ENCODE data around the gene ANKRD10. TPM values are rescaled to one million over a fixed set of nuclear protein-coding genes. Genes with fewer than 3 reads are reported as not detected.

The ANKRD10 gene
- total RNA-seq, 4 donors from 2014 or later = 128 to 268 (median 235) TPM

- TF ChIP-seq POLR2A (IDR thresholded peaks at IDR 0.05) (no peak), CTCF (IDR thresholded peaks at IDR 0.05) (no peak)
- intact Hi-C loops (cut with DNase I; ENCODE audit: low total_unique reads) = no loop called here
- Histone ChIP-seq H3K27me3 (no peaks in the 10 kb centered on the region), H3K36me3 (no peaks in the 10 kb centered on the region), H3K9me3 (no peaks in the 10 kb centered on the region), H3K4me1 (no peaks in the 10 kb centered on the region), H3K4me3 (no peak overlapping the region), H3K27ac (no peak overlapping the region)
- no peak for DNase-seq
These were observed 85.4 kb downstream of the ANKRD10 start for GRCh38 chr13:110829486-110829885.

- Histone ChIP-seq H3K36me3 (no peaks in the 10 kb centered on the region), H3K4me3 (no peak overlapping the region), H3K27ac (no peak overlapping the region), H3K9me3 (no peaks in the 10 kb centered on the region), H3K4me1 (no peaks in the 10 kb centered on the region), H3K27me3 (no peaks in the 10 kb centered on the region)
- no peak for TF ChIP-seq POLR2A (IDR thresholded peaks at IDR 0.05)
- TF ChIP-seq CTCF (IDR thresholded peaks at IDR 0.05) = no peak
- intact Hi-C loops (cut with DNase I; ENCODE audit: low total_unique reads) = no loop called here
- no peak for DNase-seq
These were observed 86.2 kb downstream of the ANKRD10 start for GRCh38 chr13:110828705-110829104.

Small RNA genes lying within 50 kb of the gene (small RNA-seq; reads per million reads assigned to genes)
- gene AL442128.1 = not detected

Other genes with a start within 250 kb of the ANKRD10 start
- gene CARS2, start 209.0 kb downstream of the ANKRD10 start, total RNA-seq = 100 to 1,000 TPM in 1 of 4 donors, 10 to 100 TPM in 3; 27.4 to 229 (median 53.8) TPM
- gene ING1, start 201.4 kb downstream of the ANKRD10 start, total RNA-seq = 10 to 100 TPM; 10.2 to 28.1 (median 19.5) TPM
- gene ARHGEF7, start 200.2 kb upstream of the ANKRD10 start, total RNA-seq = 100 to 1,000 TPM in 3 of 4 donors, 10 to 100 TPM in 1; 42.6 to 152 (median 127) TPM